OCI-LY3 (cell line): ENCODE data around the gene MARVELD3.

Experiments used
- CTCF ChIP-seq: fragments of 200-600, 300-600 bp; sonication (generic); IDR thresholded peaks from 2 replicates; pipeline ENCODE4 v1.5.1; 2014; ENCODE audit warnings: antibody characterized with exemption, low read length, low read depth
- EZH2phosphoT487 ChIP-seq: fragments of 200-600 bp; shearing (Covaris generic); IDR thresholded peaks from 2 replicates; pipeline ENCODE4 v1.6.1; 2018; ENCODE audit warnings: antibody characterized with exemption, mixed run types, low read depth

GRCh38 chr16:71594000-71594646 lies 31.9 kb upstream of the MARVELD3 start:
- TF ChIP-seq CTCF = no peak
- no peak for TF ChIP-seq EZH2phosphoT487
